Nephron progenitor cell (in vitro differentiated cells): Measurements from ENCODE around the gene SCN1B.

Experiments
- DNase-seq: peaks from one replicate; pipeline ENCODE4 v3.0.0; 2021
- H3K27ac Mint-ChIP-seq: 2 replicates; pipeline ENCODE4 v1.8.0; 2021; ENCODE audit warnings: mild to moderate bottlenecking, moderate library complexity, mixed read lengths
- H3K27me3 Mint-ChIP-seq: 2 replicates; pipeline ENCODE4 v1.8.0; 2021; ENCODE audit warnings: mild to moderate bottlenecking, low read depth, mixed read lengths; ENCODE audit not compliant: poor library complexity
- H3K36me3 Mint-ChIP-seq: 2 replicates; pipeline ENCODE4 v1.8.0; 2021; ENCODE audit warnings: low read depth, mixed read lengths
- H3K4me1 Mint-ChIP-seq: 2 replicates; pipeline ENCODE4 v1.8.0; 2021; ENCODE audit warnings: mixed read lengths
- H3K4me3 Mint-ChIP-seq: 2 replicates; pipeline ENCODE4 v1.8.0; 2021; ENCODE audit warnings: mild to moderate bottlenecking, moderate library complexity, mixed read lengths
- H3K9me3 Mint-ChIP-seq: 2 replicates; pipeline ENCODE4 v1.8.0; 2021; ENCODE audit warnings: mild to moderate bottlenecking, moderate library complexity, mixed read lengths
- TF ChIP-seq, protein P1 (sequence below): fragments of 200-600 bp; sonication (generic); IDR thresholded peaks from 2 replicates; pipeline ENCODE4 v1.5.0; 2021; ENCODE audit warnings: antibody characterized with exemption

Gene SCN1B

DNA sequence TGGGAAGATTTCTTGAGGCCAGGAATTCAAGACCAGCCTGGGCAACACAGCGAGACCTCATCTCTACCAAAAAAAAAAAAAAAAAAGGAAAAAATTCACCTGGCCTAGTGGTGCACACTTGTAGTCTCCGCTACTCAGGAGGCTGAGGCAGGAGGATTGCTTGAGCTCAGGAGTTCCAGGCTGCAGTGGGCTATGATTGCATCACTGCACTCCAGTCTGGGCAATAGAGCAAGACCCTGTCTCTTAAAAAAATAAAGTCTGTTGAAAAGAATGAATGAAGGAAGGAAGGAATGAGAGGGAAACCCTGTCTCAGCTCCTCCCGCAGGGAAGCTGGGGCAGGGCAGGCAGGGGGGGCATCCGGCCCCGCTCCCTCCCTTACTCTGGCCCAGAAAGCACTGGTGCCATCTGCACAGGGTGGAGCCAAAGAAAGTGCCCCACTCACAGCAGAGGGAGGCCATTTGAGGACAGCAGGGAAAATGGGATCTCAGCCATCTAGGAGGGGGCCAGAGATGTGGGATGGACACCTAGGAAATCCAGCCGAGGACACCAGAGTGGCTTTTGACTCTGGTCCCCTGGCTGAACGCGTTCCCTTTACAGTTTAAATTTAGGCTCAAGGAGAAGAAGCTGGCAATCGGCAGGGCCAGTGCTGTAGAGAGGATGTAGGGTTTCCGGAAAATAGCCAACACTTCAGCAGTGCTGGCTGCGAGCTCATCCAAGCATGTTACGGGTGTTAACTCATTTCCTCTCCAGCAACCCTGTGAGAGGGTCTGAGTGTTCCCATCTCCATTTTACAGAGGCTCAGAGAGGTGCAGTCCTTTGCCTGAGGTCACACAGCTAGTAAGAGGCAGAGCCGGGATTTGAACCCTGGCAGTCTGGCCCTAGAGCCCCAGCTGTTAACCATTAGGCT lies 7.7 kb downstream of the SCN1B start:
- TF ChIP-seq, protein P1, sequence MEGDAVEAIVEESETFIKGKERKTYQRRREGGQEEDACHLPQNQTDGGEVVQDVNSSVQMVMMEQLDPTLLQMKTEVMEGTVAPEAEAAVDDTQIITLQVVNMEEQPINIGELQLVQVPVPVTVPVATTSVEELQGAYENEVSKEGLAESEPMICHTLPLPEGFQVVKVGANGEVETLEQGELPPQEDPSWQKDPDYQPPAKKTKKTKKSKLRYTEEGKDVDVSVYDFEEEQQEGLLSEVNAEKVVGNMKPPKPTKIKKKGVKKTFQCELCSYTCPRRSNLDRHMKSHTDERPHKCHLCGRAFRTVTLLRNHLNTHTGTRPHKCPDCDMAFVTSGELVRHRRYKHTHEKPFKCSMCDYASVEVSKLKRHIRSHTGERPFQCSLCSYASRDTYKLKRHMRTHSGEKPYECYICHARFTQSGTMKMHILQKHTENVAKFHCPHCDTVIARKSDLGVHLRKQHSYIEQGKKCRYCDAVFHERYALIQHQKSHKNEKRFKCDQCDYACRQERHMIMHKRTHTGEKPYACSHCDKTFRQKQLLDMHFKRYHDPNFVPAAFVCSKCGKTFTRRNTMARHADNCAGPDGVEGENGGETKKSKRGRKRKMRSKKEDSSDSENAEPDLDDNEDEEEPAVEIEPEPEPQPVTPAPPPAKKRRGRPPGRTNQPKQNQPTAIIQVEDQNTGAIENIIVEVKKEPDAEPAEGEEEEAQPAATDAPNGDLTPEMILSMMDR = no peak
- Mint-ChIP-seq H3K27ac (no peak overlapping the region), H3K4me3 (no peak overlapping the region), H3K9me3 (no peaks in the 10 kb centered on the region), H3K4me1 (peaks cover 60% of the 10 kb centered on the region), H3K36me3 (peaks cover 9% of the 10 kb centered on the region), H3K27me3 (peaks cover 17% of the 10 kb centered on the region)
- no peak for DNase-seq

DNA sequence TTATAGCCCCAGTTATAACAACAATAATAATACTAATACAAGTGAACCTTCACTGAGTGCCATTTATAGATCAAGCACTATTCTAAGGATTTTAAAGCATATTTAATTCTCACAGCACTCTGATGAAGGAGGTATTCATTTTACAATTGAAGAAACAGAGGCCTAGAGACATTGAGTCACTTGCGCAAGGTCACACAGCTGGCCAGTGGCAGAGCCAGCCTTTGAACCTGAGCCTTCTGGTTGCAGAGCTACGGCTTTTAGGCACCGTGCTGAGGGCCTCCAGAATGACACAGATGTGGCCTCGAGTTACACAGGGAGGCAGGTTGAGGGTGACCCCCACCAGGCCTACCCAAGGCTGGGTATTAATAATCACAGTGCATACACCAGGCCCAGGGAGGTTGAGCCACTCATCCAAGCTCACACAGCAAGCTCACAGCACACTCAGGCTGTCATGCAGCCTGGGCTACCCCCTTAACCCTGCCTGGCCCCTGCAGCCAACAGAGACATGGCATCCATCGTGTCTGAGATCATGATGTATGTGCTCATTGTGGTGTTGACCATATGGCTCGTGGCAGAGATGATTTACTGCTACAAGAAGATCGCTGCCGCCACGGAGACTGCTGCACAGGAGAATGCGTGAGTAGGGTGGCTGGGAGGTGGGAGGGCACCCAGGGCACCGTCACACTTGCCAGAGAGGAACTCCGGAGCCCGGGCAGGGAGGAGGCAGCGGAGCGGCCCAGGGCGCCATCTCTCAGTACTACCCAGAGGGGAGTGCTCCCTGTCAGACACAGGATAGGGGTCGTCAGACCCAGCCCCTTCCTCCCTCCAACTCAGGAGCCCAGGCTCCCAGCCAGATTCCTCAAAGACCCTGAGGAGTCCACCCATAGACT lies 8.6 kb downstream of the SCN1B start:
- Mint-ChIP-seq H3K36me3 (peaks cover 4% of the 10 kb centered on the region), H3K4me3 (peak overlapping the region; percentile 45), H3K27ac (peak overlapping the region; percentile 39)

DNA sequence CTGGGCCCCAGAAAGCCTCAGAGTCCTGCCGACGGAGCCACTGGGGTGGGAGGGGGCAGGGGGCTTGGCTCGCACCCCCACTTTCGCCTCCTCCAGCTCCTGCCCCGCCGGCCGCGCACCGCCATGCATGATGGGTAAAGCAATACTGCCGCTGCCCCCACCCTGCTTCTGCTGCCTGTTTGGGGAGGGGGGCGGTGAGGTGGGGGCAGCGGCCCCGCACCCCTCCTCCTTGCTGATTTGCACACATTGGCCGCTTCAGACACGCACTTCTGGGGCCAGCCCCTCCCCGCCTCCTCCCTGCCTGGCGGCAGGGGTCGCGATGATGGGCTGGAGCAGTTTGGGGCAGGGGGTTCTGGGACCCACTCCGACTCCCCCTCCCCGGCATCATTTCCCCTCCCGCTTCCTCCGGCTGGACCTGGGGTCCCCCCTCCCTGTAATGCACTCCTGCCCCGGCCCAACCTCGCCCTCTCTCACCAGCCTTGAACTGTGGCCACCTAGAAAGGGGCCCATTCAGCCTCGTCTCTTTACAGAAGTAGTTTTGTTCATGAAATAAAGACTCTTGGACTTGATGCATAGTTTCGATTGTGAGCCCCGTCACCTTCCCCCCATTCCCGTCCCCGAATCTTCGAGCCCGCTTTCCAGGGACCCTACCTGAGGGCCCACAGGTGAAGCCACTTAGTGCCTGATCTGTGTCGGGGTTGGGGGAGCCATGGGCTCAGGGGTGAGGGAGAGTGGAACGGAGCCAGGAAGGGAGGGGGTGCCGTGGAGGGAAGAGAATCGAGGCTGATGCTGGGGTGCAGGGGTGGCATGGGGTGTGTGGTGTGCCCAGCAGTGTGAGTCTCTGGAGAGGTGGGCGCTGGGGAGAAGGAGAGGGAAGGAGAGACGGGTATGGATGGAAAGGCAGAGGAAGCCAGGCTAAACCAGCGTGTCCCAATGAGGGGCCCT lies 9.9 kb downstream of the SCN1B start:
- Mint-ChIP-seq H3K36me3 (no peaks in the 10 kb centered on the region), H3K4me3 (peak overlapping the region; percentile 56), H3K9me3 (no peaks in the 10 kb centered on the region), H3K27ac (peak overlapping the region; percentile 36), H3K27me3 (peaks cover 7% of the 10 kb centered on the region), H3K4me1 (peaks cover 71% of the 10 kb centered on the region)
- TF ChIP-seq, protein P1 = no peak
- DNase-seq = no peak

More for the DNA sequence above, 8.6 kb downstream of the SCN1B start:
- TF ChIP-seq, protein P1 = no peak
- H3K4me1 Mint-ChIP-seq = peaks cover 58% of the 10 kb centered on the region
- no peaks in the 10 kb centered on the region for H3K9me3 Mint-ChIP-seq
- peak; percentile 43 for DNase-seq
- peaks cover 9% of the 10 kb centered on the region for H3K27me3 Mint-ChIP-seq

DNA sequence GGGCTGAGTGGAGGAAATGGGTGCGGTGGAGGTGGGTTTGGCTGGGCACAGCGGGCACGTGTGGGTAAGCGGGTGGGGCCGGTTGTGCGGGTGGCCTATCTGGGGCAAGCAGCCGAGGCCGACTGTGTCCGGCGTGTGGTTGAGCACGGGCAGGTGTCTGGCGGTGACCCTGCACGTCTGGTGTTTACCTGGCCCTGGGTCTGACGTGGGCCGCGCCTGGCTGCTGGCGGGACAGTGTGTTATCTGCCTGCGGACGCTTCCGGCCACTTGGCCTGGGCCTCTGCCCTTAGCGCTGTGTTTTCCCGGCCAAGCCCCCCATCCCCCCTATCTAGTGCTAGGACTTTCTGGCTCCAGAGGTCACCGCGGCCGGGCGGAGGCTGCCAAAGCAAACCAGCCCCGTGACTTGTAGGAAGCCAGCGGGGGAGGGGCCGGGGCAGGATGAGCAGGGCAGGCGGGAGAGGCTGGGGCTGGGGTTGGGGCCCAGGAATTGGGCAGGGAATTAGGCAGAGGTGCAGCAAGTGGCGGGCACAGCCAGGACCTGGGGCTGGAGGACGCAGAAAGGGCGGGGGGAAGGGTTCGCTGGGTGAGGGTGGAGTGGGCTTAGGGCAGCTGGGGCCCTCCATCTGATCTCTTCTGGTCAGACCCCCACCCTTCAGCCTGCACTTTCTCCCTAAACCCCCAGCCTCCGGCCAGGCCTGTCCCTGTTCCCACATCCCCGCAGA lies 10.7 kb downstream of the SCN1B start:
- Mint-ChIP-seq H3K36me3 (no peaks in the 10 kb centered on the region), H3K27me3 (peaks cover 11% of the 10 kb centered on the region), H3K9me3 (no peaks in the 10 kb centered on the region), H3K4me1 (peaks cover 79% of the 10 kb centered on the region), H3K27ac (no peak overlapping the region), H3K4me3 (peak overlapping the region; percentile 56)
- DNase-seq = peak; percentile 73
- TF ChIP-seq, protein P1 = no peak

- DNase-seq = peak; percentile 32
- Mint-ChIP-seq H3K9me3 (no peaks in the 10 kb centered on the region), H3K4me3 (peak within 1 kb of the TSS; percentile 56), H3K36me3 (no peaks in the 10 kb centered on the region), H3K4me1 (peaks cover 79% of the 10 kb centered on the region), H3K27me3 (peaks cover 11% of the 10 kb centered on the region), H3K27ac (no peak within 1 kb of the TSS)
- TF ChIP-seq, protein P1 = no peak
Observed at GRCh38 chr19:35041548-35042055, 11.3 kb downstream of the SCN1B start, which contains the start of gene HPN. HPN (plus strand) TSS chr19:35041721; CDS start chr19:35042507, 786 bp downstream.
